GM20000 (cell line): ENCODE results near the gene STMN3.
"Not testable (repeated sequence)": the region's sequence is repeated elsewhere in the genome, so short reads cannot be mapped to it uniquely, and the experiment has no call there.

Experiments
- DNase-seq: peaks from one replicate; pipeline ENCODE4 v3.0.0; 2012; ENCODE audit warnings: low spot score
- TF ChIP-seq, protein P1 (sequence below): IDR thresholded peaks from 2 replicates; pipeline ENCODE4 v1.5.1; 2012; ENCODE audit warnings: mild to moderate bottlenecking, control low read depth; ENCODE audit errors: extremely low read depth, missing control alignments

STMN3 gene

GRCh38 chr20:63678667-63679465 is 25.6 kb upstream of the STMN3 start:
- TF ChIP-seq, protein P1, sequence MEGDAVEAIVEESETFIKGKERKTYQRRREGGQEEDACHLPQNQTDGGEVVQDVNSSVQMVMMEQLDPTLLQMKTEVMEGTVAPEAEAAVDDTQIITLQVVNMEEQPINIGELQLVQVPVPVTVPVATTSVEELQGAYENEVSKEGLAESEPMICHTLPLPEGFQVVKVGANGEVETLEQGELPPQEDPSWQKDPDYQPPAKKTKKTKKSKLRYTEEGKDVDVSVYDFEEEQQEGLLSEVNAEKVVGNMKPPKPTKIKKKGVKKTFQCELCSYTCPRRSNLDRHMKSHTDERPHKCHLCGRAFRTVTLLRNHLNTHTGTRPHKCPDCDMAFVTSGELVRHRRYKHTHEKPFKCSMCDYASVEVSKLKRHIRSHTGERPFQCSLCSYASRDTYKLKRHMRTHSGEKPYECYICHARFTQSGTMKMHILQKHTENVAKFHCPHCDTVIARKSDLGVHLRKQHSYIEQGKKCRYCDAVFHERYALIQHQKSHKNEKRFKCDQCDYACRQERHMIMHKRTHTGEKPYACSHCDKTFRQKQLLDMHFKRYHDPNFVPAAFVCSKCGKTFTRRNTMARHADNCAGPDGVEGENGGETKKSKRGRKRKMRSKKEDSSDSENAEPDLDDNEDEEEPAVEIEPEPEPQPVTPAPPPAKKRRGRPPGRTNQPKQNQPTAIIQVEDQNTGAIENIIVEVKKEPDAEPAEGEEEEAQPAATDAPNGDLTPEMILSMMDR = no peak
- DNase-seq = no peak

DNA sequence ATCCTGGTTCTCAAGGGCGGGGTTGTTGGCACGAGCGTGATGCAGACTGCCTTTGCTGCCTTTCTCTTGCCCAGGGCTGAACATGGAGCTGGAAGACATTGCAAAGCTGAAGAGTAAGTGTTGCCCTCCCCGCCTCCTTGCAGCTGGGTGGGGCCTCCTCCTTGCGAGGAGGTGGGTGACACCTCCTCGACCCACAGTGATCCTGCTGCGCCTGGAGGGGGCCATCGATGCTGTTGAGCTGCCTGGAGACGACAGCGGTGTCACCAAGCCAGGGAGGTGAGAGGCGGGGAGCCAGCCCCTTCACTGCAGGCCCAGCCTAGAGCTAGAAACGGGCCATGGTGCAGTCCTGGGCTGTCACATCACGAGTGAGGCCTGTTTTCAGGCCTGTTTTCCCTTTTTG is 24.8 kb upstream of the STMN3 start:
- TF ChIP-seq, protein P1 = no peak

GRCh38 chr20:63675681-63676368 is 22.6 kb upstream of the STMN3 start:
- TF ChIP-seq, protein P1 = no peak
- no peak for DNase-seq

More for the DNA sequence above, 24.8 kb upstream of the STMN3 start:
- no peak for DNase-seq

GRCh38 chr20:63673951-63674350 is 20.7 kb upstream of the STMN3 start:
- TF ChIP-seq, protein P1 = no peak
- no peak for DNase-seq

DNA sequence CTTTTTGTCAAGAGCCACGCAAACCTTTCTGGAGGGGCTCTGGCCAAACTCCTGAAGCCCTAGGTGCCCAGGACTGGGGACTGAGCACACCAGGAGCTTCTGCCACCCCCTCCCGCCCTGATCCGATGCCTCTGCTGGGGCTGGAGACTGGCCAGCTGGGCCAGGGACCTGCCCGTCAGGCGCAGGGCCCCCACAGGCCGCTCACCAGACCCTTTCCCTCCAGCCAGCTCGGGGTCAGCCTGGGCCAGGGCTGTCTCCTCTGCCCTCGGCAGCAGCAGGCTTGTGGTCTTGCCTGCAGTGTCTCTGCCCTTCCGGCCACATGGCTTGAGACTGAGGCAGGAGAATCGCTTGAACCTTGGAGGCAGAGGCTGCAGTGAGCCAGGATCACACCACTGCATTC is 19.4 kb upstream of the STMN3 start:
- TF ChIP-seq, protein P1 = no peak
- no peak for DNase-seq

GRCh38 chr20:63671695-63672094 is 18.5 kb upstream of the STMN3 start:
- not testable (repeated sequence) for DNase-seq

- no peak for DNase-seq
- TF ChIP-seq, protein P1 = no peak
These were observed 15.1 kb upstream of the STMN3 start for GRCh38 chr20:63668351-63668750.
